Measurements from ENCODE around the gene TMEM30A. TPM values are rescaled to one million over a fixed set of nuclear protein-coding genes. Genes with fewer than 3 reads are reported as not detected.

TMEM30A gene
- total and polyA plus RNA-seq, 2 of the 13 experiments (the other 11 are each of a cell fraction or from before 2014, with no cell fraction given) = 17.6 to 54.4 TPM

DNA sequence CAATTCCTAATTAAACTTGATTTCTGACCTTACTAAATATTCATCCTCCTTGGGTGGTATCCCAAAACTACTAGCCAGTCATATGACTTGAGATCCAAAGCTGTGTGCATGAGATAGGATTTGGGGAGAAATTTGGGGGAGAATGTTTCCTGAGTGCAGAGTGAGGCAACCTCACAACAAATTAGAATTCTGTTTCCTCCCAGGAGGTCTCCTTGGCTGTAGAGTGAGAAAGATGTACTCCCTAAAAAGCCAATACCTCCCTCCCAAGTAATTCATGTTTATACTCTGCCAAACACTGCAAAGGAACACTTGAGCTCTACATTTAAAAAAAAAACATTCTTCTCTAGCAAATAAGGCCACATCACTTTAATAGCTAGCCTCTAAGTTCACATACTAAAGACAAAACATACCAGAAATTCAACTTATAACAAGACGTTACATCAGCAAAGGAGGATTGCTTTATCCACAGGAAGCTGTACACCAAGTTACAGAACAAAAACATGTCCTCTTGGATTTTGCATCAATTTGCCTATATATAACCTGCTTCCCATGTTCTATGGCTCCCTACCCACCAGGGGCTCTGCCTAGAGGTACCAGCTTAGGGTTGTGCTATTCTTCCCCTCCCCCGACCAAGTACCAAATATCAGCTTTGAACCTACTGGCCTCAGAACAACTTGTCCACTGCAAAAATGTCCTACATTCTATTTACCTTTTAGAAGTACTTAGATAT lies 15.4 kb upstream of the TMEM30A start (continued):
- TF ChIP-seq, protein P1, sequence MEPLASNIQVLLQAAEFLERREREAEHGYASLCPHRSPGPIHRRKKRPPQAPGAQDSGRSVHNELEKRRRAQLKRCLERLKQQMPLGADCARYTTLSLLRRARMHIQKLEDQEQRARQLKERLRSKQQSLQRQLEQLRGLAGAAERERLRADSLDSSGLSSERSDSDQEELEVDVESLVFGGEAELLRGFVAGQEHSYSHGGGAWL (CRISPR knock-in tag; IDR thresholded peaks at IDR 0.05) = no peak
- TF ChIP-seq KMT2A (CRISPR knock-in tag; IDR thresholded peaks at IDR 0.05) (no peak), ZNF713 (CRISPR knock-in tag; IDR thresholded peaks at IDR 0.05) (no peak), ZNF296 (CRISPR knock-in tag; conservative IDR thresholded peaks at IDR 0.05) (no peak)
- TF ChIP-seq, protein P2, sequence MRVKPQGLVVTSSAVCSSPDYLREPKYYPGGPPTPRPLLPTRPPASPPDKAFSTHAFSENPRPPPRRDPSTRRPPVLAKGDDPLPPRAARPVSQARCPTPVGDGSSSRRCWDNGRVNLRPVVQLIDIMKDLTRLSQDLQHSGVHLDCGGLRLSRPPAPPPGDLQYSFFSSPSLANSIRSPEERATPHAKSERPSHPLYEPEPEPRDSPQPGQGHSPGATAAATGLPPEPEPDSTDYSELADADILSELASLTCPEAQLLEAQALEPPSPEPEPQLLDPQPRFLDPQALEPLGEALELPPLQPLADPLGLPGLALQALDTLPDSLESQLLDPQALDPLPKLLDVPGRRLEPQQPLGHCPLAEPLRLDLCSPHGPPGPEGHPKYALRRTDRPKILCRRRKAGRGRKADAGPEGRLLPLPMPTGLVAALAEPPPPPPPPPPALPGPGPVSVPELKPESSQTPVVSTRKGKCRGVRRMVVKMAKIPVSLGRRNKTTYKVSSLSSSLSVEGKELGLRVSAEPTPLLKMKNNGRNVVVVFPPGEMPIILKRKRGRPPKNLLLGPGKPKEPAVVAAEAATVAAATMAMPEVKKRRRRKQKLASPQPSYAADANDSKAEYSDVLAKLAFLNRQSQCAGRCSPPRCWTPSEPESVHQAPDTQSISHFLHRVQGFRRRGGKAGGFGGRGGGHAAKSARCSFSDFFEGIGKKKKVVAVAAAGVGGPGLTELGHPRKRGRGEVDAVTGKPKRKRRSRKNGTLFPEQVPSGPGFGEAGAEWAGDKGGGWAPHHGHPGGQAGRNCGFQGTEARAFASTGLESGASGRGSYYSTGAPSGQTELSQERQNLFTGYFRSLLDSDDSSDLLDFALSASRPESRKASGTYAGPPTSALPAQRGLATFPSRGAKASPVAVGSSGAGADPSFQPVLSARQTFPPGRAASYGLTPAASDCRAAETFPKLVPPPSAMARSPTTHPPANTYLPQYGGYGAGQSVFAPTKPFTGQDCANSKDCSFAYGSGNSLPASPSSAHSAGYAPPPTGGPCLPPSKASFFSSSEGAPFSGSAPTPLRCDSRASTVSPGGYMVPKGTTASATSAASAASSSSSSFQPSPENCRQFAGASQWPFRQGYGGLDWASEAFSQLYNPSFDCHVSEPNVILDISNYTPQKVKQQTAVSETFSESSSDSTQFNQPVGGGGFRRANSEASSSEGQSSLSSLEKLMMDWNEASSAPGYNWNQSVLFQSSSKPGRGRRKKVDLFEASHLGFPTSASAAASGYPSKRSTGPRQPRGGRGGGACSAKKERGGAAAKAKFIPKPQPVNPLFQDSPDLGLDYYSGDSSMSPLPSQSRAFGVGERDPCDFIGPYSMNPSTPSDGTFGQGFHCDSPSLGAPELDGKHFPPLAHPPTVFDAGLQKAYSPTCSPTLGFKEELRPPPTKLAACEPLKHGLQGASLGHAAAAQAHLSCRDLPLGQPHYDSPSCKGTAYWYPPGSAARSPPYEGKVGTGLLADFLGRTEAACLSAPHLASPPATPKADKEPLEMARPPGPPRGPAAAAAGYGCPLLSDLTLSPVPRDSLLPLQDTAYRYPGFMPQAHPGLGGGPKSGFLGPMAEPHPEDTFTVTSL (CRISPR knock-in tag; IDR thresholded peaks at IDR 0.05; ENCODE audit: borderline replicate concordance) = no peak

Measured in HepG2 (cell line).